Measurements from ENCODE around the gene TMEM181. TPM values are rescaled to one million over a fixed set of nuclear protein-coding genes. Genes with fewer than 3 reads are reported as not detected.
"Not testable (repeated sequence)": the region's sequence is repeated elsewhere in the genome, so short reads cannot be mapped to it uniquely, and the experiment has no call there.

The TMEM181 gene
- total RNA-seq, 1 experiment from 2014 or later, result 31.6 TPM

- Histone ChIP-seq H3K9me3 (ENCODE audit: low read depth, low read length, poor library complexity, severe bottlenecking) (no peaks in the 10 kb centered on the region), H3K27me3 (replicated peaks; ENCODE audit: insufficient read depth, low read depth, low read length, poor library complexity) (no peaks in the 10 kb centered on the region), H3K4me1 (ENCODE audit: insufficient read depth, low read length, poor library complexity, severe bottlenecking) (peaks cover 10% of the 10 kb centered on the region), H3K36me3 (ENCODE audit: insufficient read depth, low read length, poor library complexity, severe bottlenecking) (no peaks in the 10 kb centered on the region), H3K4me3 (ENCODE audit: low read depth, low read length, poor library complexity, severe bottlenecking) (no peak within 1 kb of the TSS), H3K27ac (ENCODE audit: low read depth, low read length, poor library complexity, severe bottlenecking) (no peak within 1 kb of the TSS)
- no TSS peak for BruUV-seq (replicated peaks)
- DNase-seq (ENCODE audit: low spot score), result no peak
- CTCF ChIA-PET, result interaction anchor here (0.7 kb wide), 1 partner anchor 435 kb away, joined by 3 read pairs; no protein-coding TSS in a partner anchor
- POLR2A ChIA-PET (ENCODE audit: low non-redundant PET), result no interaction called here
- intact Hi-C loops (cut with micrococcal nuclease; ENCODE audit: unreplicated experiment), result no loop called here
- TF ChIP-seq CTCF (conservative IDR thresholded peaks at IDR 0.05; ENCODE audit: low read depth, low read length), result no peak
- TF ChIP-seq EZH2 (IDR thresholded peaks at IDR 0.05; ENCODE audit: borderline replicate concordance, low read depth, low read length, poor library complexity, severe bottlenecking), result no peak
These were observed 89.6 kb downstream of the TMEM181 start, which contains the start of gene SYTL3 for GRCh38 chr6:158649289-158650143. Gene SYTL3 (plus strand): TSS chr6:158650054. CDS start chr6:158663269, 13,215 bp downstream.

GRCh38 chr6:158651981-158652737, 92.3 kb downstream of the TMEM181 start:
- CTCF ChIA-PET; POLR2A ChIA-PET (ENCODE audit: low non-redundant PET): not testable (repeated sequence)

GRCh38 chr6:158653577-158654354, 93.9 kb downstream of the TMEM181 start:
- BruUV-seq (replicated peaks), result no TSS peak
- CTCF ChIA-PET, result no interaction called here
- Histone ChIP-seq H3K4me3 (ENCODE audit: low read depth, low read length, poor library complexity, severe bottlenecking) (no peak overlapping the region), H3K27me3 (replicated peaks; ENCODE audit: insufficient read depth, low read depth, low read length, poor library complexity) (no peaks in the 10 kb centered on the region), H3K27ac (ENCODE audit: low read depth, low read length, poor library complexity, severe bottlenecking) (no peak overlapping the region), H3K9me3 (ENCODE audit: low read depth, low read length, poor library complexity, severe bottlenecking) (no peaks in the 10 kb centered on the region), H3K4me1 (ENCODE audit: insufficient read depth, low read length, poor library complexity, severe bottlenecking) (peaks cover 18% of the 10 kb centered on the region), H3K36me3 (ENCODE audit: insufficient read depth, low read length, poor library complexity, severe bottlenecking) (no peaks in the 10 kb centered on the region)
- DNase-seq (ENCODE audit: low spot score), result no peak
- POLR2A ChIA-PET (ENCODE audit: low non-redundant PET), result no interaction called here
- no peak for TF ChIP-seq EZH2 (IDR thresholded peaks at IDR 0.05; ENCODE audit: borderline replicate concordance, low read depth, low read length, poor library complexity, severe bottlenecking)
- no peak for TF ChIP-seq CTCF (conservative IDR thresholded peaks at IDR 0.05; ENCODE audit: low read depth, low read length)
- intact Hi-C loops (cut with micrococcal nuclease; ENCODE audit: unreplicated experiment), result no loop called here

More at GRCh38 chr6:158651981-158652737, 92.3 kb downstream of the TMEM181 start:
- H3K4me1 ChIP-seq (ENCODE audit: insufficient read depth, low read length, poor library complexity, severe bottlenecking), result peaks cover 19% of the 10 kb centered on the region
- H3K4me3 ChIP-seq (ENCODE audit: low read depth, low read length, poor library complexity, severe bottlenecking); BruUV-seq (replicated peaks); DNase-seq (ENCODE audit: low spot score); H3K27ac ChIP-seq (ENCODE audit: low read depth, low read length, poor library complexity, severe bottlenecking); H3K27me3 ChIP-seq (replicated peaks; ENCODE audit: insufficient read depth, low read depth, low read length, poor library complexity); H3K9me3 ChIP-seq (ENCODE audit: low read depth, low read length, poor library complexity, severe bottlenecking); H3K36me3 ChIP-seq (ENCODE audit: insufficient read depth, low read length, poor library complexity, severe bottlenecking); intact Hi-C loops (cut with micrococcal nuclease; ENCODE audit: unreplicated experiment): not testable (repeated sequence)
